Calu3 (cell line): ENCODE results near the gene FSTL1. TPM values are rescaled to one million over a fixed set of nuclear protein-coding genes. Genes with fewer than 3 reads are reported as not detected.

Experiments used
- BruUV-seq: library from RNA; stranded (reverse); fragments of 400-500 nt; replicated peaks from 2 replicates; lab custom pipeline; 2021; lab: Mats Ljungman, UMichigan
- CTCF ChIA-PET: fragments of 300-600 bp; sonication (Branson Sonifier 250); formaldehyde crosslinking; loops from one replicate; lab custom pipeline; 2022; ENCODE audit warnings: antibody characterized with exemption; lab: Charles Lee
- DNase-seq: peaks from one replicate; pipeline ENCODE4 v3.0.0; 2022
- H3K27ac Mint-ChIP-seq: one replicate; pipeline ENCODE4 v1.8.0; 2022; ENCODE audit warnings: mixed read lengths; ENCODE audit not compliant: unreplicated experiment
- H3K27me3 Mint-ChIP-seq: one replicate; pipeline ENCODE4 v1.8.0; 2022; ENCODE audit warnings: mixed read lengths; ENCODE audit not compliant: unreplicated experiment
- H3K36me3 Mint-ChIP-seq: one replicate; pipeline ENCODE4 v1.8.0; 2022; ENCODE audit warnings: mild to moderate bottlenecking, moderate library complexity, mixed read lengths; ENCODE audit not compliant: insufficient read depth, unreplicated experiment
- H3K4me1 Mint-ChIP-seq: one replicate; pipeline ENCODE4 v1.8.0; 2022; ENCODE audit warnings: mild to moderate bottlenecking, low read depth, mixed read lengths; ENCODE audit not compliant: unreplicated experiment
- H3K4me3 Mint-ChIP-seq: one replicate; pipeline ENCODE4 v1.8.0; 2022; ENCODE audit warnings: mild to moderate bottlenecking, low read depth, moderate library complexity, mixed read lengths; ENCODE audit not compliant: unreplicated experiment
- H3K9me3 Mint-ChIP-seq: one replicate; pipeline ENCODE4 v1.8.0; 2022; ENCODE audit warnings: low read depth, mixed read lengths; ENCODE audit not compliant: unreplicated experiment
- intact Hi-C: fragments of 100-400 bp; cut with micrococcal nuclease; formaldehyde crosslinking; loops from one replicate; pipeline ENCODE4 v1.10.0; 2022; ENCODE audit not compliant: unreplicated experiment
- total RNA-seq: library from RNA; stranded (reverse); gene quantifications from 2 replicates; pipeline ENCODE4 v1.2.3, GENCODE V29; 2022
- TF ChIP-seq, protein P1 (sequence below): fragments of 200-600 bp; IDR thresholded peaks from one replicate; pipeline ENCODE4 v1.8.0; 2022; ENCODE audit warnings: antibody characterized with exemption; ENCODE audit not compliant: unreplicated experiment

Gene FSTL1
- total RNA-seq, 1 experiment from 2014 or later: 18.5 TPM

DNA sequence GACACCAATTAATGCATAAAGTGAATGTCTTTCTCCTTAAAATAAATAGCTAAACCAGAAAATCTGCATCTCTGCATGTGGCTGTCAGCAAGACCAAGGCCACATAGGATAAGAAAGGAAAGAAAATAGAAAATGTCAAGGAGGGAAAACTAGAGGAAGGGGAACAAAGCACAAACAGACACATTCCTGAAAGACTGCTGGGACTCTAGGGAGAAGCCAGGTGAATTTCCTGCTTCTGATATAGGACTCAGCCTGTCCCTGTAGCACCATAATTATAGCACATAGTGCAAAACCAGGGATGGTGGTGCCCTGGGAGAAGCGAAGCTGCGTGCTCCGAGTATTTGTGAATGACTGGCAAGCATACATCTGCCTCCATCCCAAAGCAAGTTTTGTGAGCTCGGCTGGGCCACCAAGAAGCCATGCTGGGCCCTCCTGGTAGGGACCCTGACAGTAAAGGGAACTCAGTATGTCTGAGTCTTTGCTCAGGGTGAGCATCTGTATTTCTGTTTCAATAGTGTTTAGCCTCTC, 14.2 kb downstream of the FSTL1 start:
- no peaks in the 10 kb centered on the region for H3K36me3 Mint-ChIP-seq
- BruUV-seq: no TSS peak
- DNase-seq: no peak
- peak overlapping the region; percentile 86 for H3K27ac Mint-ChIP-seq
- no peak overlapping the region for H3K4me3 Mint-ChIP-seq
- intact Hi-C loops: no loop called here
- peaks cover 43% of the 10 kb centered on the region for H3K4me1 Mint-ChIP-seq
- no peaks in the 10 kb centered on the region for H3K27me3 Mint-ChIP-seq
- CTCF ChIA-PET: no interaction called here
- TF ChIP-seq, protein P1, sequence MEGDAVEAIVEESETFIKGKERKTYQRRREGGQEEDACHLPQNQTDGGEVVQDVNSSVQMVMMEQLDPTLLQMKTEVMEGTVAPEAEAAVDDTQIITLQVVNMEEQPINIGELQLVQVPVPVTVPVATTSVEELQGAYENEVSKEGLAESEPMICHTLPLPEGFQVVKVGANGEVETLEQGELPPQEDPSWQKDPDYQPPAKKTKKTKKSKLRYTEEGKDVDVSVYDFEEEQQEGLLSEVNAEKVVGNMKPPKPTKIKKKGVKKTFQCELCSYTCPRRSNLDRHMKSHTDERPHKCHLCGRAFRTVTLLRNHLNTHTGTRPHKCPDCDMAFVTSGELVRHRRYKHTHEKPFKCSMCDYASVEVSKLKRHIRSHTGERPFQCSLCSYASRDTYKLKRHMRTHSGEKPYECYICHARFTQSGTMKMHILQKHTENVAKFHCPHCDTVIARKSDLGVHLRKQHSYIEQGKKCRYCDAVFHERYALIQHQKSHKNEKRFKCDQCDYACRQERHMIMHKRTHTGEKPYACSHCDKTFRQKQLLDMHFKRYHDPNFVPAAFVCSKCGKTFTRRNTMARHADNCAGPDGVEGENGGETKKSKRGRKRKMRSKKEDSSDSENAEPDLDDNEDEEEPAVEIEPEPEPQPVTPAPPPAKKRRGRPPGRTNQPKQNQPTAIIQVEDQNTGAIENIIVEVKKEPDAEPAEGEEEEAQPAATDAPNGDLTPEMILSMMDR: no peak
- peaks cover 3% of the 10 kb centered on the region for H3K9me3 Mint-ChIP-seq

- no TSS peak for BruUV-seq
- peak overlapping the region; percentile 23 for H3K4me3 Mint-ChIP-seq
- intact Hi-C loops: no loop called here
- peak overlapping the region; percentile 86 for H3K27ac Mint-ChIP-seq
- no peaks in the 10 kb centered on the region for H3K27me3 Mint-ChIP-seq
- peaks cover 3% of the 10 kb centered on the region for H3K9me3 Mint-ChIP-seq
- H3K36me3 Mint-ChIP-seq: no peaks in the 10 kb centered on the region
- peak; percentile 51 for DNase-seq
- H3K4me1 Mint-ChIP-seq: peaks cover 43% of the 10 kb centered on the region
- CTCF ChIA-PET: interaction anchor here (1.0 to 1.8 kb wide), 2 partner anchors 18 to 123 kb away, joined by 5 to 8 read pairs; no protein-coding TSS in a partner anchor
- TF ChIP-seq, protein P1: no peak
Observed at GRCh38 chr3:120435621-120436020, 15.2 kb downstream of the FSTL1 start.

DNA sequence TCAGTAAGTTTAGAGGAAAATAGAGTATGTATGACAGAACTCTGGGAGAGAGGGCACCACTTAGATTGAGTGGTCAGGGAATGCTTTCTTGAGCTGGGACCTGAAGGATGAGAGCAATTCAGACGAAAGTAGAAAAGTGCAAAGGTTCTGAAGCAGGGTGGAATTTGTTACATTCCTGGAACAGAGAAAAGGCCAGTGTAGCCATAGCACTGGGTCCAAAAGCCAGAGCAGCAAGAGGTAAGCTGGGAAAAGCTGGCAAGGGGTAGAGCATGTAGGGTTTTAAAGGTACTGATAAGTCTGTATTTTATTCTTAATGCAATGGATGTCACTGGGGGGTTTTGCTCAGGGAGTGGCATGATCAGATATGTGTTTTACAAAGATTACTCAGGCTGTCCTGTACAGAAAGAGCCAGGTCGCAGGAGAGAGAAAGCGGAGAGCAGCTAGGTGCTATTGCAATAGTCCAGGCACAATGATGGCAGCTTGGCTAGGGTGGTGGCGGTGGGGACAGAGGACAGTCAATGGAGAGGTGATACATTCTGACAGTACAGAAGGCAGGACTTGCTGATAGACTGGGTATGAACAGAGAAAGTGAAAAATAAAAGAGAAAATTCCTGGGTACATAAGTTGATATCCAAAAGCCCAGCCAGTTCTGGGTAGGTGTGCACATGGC, 17.0 kb downstream of the FSTL1 start:
- CTCF ChIA-PET: no interaction called here
- no peak for DNase-seq
- peak overlapping the region; percentile 50 for H3K27ac Mint-ChIP-seq
- H3K4me1 Mint-ChIP-seq: peaks cover 43% of the 10 kb centered on the region
- H3K27me3 Mint-ChIP-seq: no peaks in the 10 kb centered on the region
- TF ChIP-seq, protein P1: no peak
- intact Hi-C loops: no loop called here
- peaks cover 3% of the 10 kb centered on the region for H3K9me3 Mint-ChIP-seq
- no TSS peak for BruUV-seq
- no peak overlapping the region for H3K4me3 Mint-ChIP-seq
- no peaks in the 10 kb centered on the region for H3K36me3 Mint-ChIP-seq

GRCh38 chr3:120432150-120432860, 18.5 kb downstream of the FSTL1 start:
- H3K4me3 Mint-ChIP-seq: no peak overlapping the region
- CTCF ChIA-PET: interaction anchor here (1.1 kb wide), 1 partner anchor 10 kb away, joined by 3 read pairs; no protein-coding TSS in a partner anchor
- intact Hi-C loops: no loop called here
- H3K27ac Mint-ChIP-seq: no peak overlapping the region
- DNase-seq: no peak
- H3K4me1 Mint-ChIP-seq: peaks cover 43% of the 10 kb centered on the region
- peaks cover 3% of the 10 kb centered on the region for H3K9me3 Mint-ChIP-seq
- no peaks in the 10 kb centered on the region for H3K36me3 Mint-ChIP-seq
- TF ChIP-seq, protein P1: no peak
- H3K27me3 Mint-ChIP-seq: no peaks in the 10 kb centered on the region
- BruUV-seq: no TSS peak
